PFSK-1 (cell line): ENCODE results near the gene OPA1.

Experiments used
- FOXP2 ChIP-seq: optimal IDR thresholded peaks from 2 replicates; pipeline ENCODE3; 2011; ENCODE audit warnings: borderline replicate concordance, control low read depth, inconsistent platforms; ENCODE audit not compliant: insufficient read depth; ENCODE audit errors: extremely low read length, extremely low read depth
- POLR2AphosphoS5 ChIP-seq: IDR thresholded peaks from 2 replicates; pipeline ENCODE4 v1.6.1; 2012; ENCODE audit warnings: low read depth, mild to moderate bottlenecking, control low read depth, low read length, moderate library complexity
- SIN3A ChIP-seq: IDR thresholded peaks from 2 replicates; pipeline ENCODE4 v1.6.1; 2012; ENCODE audit warnings: mild to moderate bottlenecking, low read length, moderate library complexity, borderline replicate concordance; ENCODE audit not compliant: insufficient read depth
- TAF1 ChIP-seq: IDR thresholded peaks from 2 replicates; pipeline ENCODE4 v1.6.1; 2012; ENCODE audit warnings: low read length, control low read depth, borderline replicate concordance; ENCODE audit not compliant: insufficient read depth
- TF ChIP-seq, protein P1 (sequence below), 2 experiments: IDR thresholded peaks; 2 replicates each; pipeline versions ENCODE4 v1.6.1 to v1.8.0; 2011 to 2012; ENCODE audit warnings: low read depth in 2 of 2, low read length in 2 of 2, control low read depth in 1 of 2, inconsistent platforms in 1 of 2, mild to moderate bottlenecking in 1 of 2, moderate library complexity in 1 of 2; ENCODE audit not compliant: insufficient read depth in 1 of 2

Gene OPA1

DNA sequence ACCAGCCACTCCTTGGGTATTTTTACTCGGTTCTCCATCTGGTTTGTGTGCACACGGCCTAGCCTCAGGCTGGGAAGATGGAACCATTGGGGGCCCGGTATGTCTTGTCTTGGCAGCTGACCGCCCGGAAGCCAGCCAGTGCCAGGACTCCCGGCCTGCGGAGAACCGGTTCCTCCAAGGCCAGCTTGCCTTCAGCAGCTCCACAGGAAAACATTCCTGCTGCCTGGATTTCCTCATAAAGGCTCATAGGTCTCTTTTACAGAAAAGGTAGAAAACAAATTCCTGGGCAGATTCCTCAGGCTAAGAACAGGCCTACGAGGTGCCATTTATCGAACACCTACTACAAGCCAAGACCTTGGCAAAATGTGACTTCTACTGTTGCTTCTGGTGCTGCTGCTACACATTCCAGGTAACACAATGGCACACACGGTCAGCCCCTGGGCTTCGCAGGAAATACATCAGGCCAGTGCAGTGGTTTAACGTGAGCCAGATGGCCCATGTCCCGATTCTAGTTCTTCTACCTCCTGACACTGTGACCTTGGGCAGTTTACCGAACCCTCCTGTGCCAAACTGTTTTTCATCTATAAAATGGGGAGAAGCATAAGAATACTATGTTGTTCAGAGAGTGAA is 141.8 kb downstream of the OPA1 start:
- TF ChIP-seq FOXP2 (no peak), SIN3A (no peak), TAF1 (no peak), POLR2AphosphoS5 (no peak)
- TF ChIP-seq, protein P1, sequence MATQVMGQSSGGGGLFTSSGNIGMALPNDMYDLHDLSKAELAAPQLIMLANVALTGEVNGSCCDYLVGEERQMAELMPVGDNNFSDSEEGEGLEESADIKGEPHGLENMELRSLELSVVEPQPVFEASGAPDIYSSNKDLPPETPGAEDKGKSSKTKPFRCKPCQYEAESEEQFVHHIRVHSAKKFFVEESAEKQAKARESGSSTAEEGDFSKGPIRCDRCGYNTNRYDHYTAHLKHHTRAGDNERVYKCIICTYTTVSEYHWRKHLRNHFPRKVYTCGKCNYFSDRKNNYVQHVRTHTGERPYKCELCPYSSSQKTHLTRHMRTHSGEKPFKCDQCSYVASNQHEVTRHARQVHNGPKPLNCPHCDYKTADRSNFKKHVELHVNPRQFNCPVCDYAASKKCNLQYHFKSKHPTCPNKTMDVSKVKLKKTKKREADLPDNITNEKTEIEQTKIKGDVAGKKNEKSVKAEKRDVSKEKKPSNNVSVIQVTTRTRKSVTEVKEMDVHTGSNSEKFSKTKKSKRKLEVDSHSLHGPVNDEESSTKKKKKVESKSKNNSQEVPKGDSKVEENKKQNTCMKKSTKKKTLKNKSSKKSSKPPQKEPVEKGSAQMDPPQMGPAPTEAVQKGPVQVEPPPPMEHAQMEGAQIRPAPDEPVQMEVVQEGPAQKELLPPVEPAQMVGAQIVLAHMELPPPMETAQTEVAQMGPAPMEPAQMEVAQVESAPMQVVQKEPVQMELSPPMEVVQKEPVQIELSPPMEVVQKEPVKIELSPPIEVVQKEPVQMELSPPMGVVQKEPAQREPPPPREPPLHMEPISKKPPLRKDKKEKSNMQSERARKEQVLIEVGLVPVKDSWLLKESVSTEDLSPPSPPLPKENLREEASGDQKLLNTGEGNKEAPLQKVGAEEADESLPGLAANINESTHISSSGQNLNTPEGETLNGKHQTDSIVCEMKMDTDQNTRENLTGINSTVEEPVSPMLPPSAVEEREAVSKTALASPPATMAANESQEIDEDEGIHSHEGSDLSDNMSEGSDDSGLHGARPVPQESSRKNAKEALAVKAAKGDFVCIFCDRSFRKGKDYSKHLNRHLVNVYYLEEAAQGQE (IDR thresholded peaks at IDR 0.05; ENCODE audit: insufficient read depth in 1 of 2, low read depth in 2 of 2, low read length in 2 of 2): no peak

DNA sequence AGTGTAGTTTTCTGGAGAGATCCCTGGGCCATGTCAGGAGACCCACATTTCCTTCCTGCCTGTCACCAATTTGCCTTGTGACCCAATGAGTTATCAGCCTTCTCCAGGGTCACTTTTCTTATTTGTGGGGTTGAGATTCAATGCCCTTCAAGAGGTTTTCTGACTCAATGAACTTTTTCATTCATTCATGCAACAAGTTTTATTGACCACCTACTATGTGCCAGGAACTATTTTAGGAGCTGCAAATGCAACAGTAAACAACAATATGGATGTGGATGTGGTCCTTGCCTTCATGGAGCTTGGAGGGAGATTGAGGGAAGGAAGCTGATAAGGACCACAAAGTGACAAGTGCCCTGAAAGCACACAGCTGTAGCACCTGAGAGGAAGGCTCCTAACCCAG is 142.8 kb downstream of the OPA1 start:
- TF ChIP-seq TAF1: no peak
- no peak for TF ChIP-seq SIN3A
- no peak for TF ChIP-seq POLR2AphosphoS5
- TF ChIP-seq, protein P1 (IDR thresholded peaks at IDR 0.05; ENCODE audit: insufficient read depth in 1 of 2, low read depth in 2 of 2, low read length in 2 of 2): no peak
- no peak for TF ChIP-seq FOXP2

GRCh38 chr3:193736616-193737015 is 143.6 kb downstream of the OPA1 start:
- TF ChIP-seq, protein P1 (IDR thresholded peaks at IDR 0.05; ENCODE audit: insufficient read depth in 1 of 2, low read depth in 2 of 2, low read length in 2 of 2): no peak
- no peak for TF ChIP-seq FOXP2
- no peak for TF ChIP-seq TAF1
- TF ChIP-seq POLR2AphosphoS5: no peak
- TF ChIP-seq SIN3A: no peak

- TF ChIP-seq SIN3A: no peak
- TF ChIP-seq POLR2AphosphoS5: no peak
Observed at GRCh38 chr3:193737191-193737751, 144.3 kb downstream of the OPA1 start.

GRCh38 chr3:193742628-193743027 is 149.6 kb downstream of the OPA1 start:
- no peak for TF ChIP-seq FOXP2
- TF ChIP-seq POLR2AphosphoS5: no peak
- TF ChIP-seq SIN3A: no peak
- no peak for TF ChIP-seq TAF1
- TF ChIP-seq, protein P1 (IDR thresholded peaks at IDR 0.05; ENCODE audit: insufficient read depth in 1 of 2, low read depth in 2 of 2, low read length in 2 of 2): no peak
